Measurements from ENCODE around the gene GPR27. TPM values are rescaled to one million over a fixed set of nuclear protein-coding genes. Genes with fewer than 3 reads are reported as not detected.

GPR27 gene
- total RNA-seq, 4 donors from 2014 or later = 0.79 to 1.1 TPM; not detected in 2

GRCh38 chr3:71708476-71709105 is 45.1 kb upstream of the GPR27 start:
- H3K36me3 ChIP-seq = peaks cover 0 to 6% (median 0%) of the 10 kb centered on the region in 4 donors
- H3K27me3 ChIP-seq = no peaks in the 10 kb centered on the region
- no peak overlapping the region for H3K4me3 ChIP-seq
- no peak overlapping the region for H3K27ac ChIP-seq
- in situ Hi-C loops (cut with MboI; ENCODE audit: low pct_ligation_motif_present in 1 of 4, low pct_unique_long_range_greater_than_20kb in 1 of 4, low sequenced_read_pairs in 3 of 4) = loop anchor here in 3 of 4 donors (25.0 kb wide), 5 partner anchors 154 to 1379 kb away; partner anchors contain the start of genes EBLN2 (in 1 of the 3) and SHQ1 (in 1 of the 3)
- intact Hi-C loops (cut with DNase I; ENCODE audit: low total_unique reads) = no loop called here
- WGBS, 2 donors (ENCODE audit: low coverage in 1 of 2) = 62 to 84% methylated on average over 3 to 7 of the region's 7 CpGs
- H3K4me1 ChIP-seq = peaks cover 0 to 8% (median 1%) of the 10 kb centered on the region in 4 donors
- TF ChIP-seq CTCF (IDR thresholded peaks at IDR 0.05) (no peak), POLR2AphosphoS5 (IDR thresholded peaks at IDR 0.05) (no peak), EP300 (IDR thresholded peaks at IDR 0.05; ENCODE audit: low read depth) (no peak), POLR2A (IDR thresholded peaks at IDR 0.05) (no peak)
- H3K9me3 ChIP-seq = no peaks in the 10 kb centered on the region
- DNase-seq = no peak

DNA sequence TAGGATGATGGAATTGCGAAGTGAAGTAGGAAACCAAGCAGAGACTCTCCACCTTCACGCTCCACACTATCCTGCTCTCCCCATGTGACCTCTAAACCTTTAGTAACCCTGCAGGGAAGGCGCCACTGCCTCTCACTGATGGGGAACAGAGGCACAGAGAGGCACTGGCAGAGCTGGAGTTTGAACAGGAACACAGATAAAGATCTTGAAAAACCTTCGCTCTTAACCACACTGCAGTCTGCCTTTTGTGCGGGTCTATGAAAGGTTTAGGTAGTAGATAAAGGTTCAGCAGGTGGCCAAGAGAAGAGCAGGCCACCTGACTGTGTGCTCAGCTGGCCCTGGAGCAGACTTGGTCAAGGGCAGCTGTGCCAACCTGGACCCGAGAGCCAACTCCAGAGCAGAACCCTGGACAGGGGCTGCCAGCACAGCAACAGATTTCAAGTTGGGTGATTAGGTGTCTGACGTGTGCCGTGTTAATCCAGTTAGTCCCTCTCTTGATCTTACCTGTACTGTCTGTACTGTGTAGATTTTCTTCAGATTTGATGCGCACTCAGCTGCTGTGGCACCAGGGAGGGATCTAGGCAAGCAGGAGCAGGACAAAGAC is 43.6 kb upstream of the GPR27 start:
- no peak for DNase-seq
- in situ Hi-C loops (cut with MboI; ENCODE audit: low pct_ligation_motif_present in 1 of 4, low pct_unique_long_range_greater_than_20kb in 1 of 4, low sequenced_read_pairs in 3 of 4) = loop anchor here in 3 of 4 donors (25.0 kb wide), 5 partner anchors 152 to 1377 kb away; partner anchors contain the start of genes EBLN2 (in 1 of the 3) and SHQ1 (in 1 of the 3)
- H3K27me3 ChIP-seq = no peaks in the 10 kb centered on the region
- H3K4me1 ChIP-seq = peaks cover 0 to 8% (median 1%) of the 10 kb centered on the region in 4 donors
- TF ChIP-seq POLR2AphosphoS5 (IDR thresholded peaks at IDR 0.05) (no peak), CTCF (IDR thresholded peaks at IDR 0.05) (no peak), POLR2A (IDR thresholded peaks at IDR 0.05) (no peak), EP300 (IDR thresholded peaks at IDR 0.05; ENCODE audit: low read depth) (no peak)
- intact Hi-C loops (cut with DNase I; ENCODE audit: low total_unique reads) = no loop called here
- no peaks in the 10 kb centered on the region for H3K9me3 ChIP-seq
- H3K27ac ChIP-seq = no peak overlapping the region
- 92 to 95% methylated on average over 4 to 9 of the region's 9 CpGs for WGBS, 2 donors (ENCODE audit: low coverage in 1 of 2)
- H3K36me3 ChIP-seq = peaks cover 0 to 6% (median 0%) of the 10 kb centered on the region in 4 donors
- H3K4me3 ChIP-seq = no peak overlapping the region

DNA sequence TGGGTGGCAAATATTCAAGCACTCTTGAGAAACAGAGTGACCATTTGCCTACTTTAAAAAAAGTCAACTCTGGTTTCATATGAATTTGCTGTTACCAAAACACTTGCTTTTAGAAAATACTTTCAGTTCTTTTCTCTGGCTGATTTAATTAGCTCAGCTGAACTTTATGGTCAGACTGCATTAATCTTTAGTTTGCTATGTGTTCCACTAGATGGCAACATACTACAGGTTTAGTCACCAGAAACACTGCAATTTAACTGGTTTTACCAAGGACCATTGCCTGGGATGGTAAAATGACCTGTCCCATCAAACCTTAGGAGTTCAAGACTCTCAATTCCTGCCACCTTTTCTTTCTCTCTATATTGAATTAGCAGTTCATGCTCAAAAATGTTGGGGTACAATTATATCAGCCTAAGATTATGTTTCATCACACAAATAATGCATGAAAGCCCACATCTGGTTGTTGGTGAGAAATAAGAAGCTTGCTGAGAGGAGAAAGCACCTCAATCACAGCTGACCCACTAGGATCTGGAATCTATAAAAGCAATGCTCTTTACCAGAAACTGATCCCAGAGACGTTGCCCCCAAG is 42.7 kb upstream of the GPR27 start:
- H3K9me3 ChIP-seq = no peaks in the 10 kb centered on the region
- 29% methylated on average over 1 of the region's 1 CpG; no CpG with 5 or more reads in 1 of the 2 donors for WGBS, 2 donors (ENCODE audit: low coverage in 1 of 2)
- peaks cover 0 to 8% (median 1%) of the 10 kb centered on the region in 4 donors for H3K4me1 ChIP-seq
- peaks cover 0 to 6% (median 0%) of the 10 kb centered on the region in 4 donors for H3K36me3 ChIP-seq
- no peak for DNase-seq
- intact Hi-C loops (cut with DNase I; ENCODE audit: low total_unique reads) = no loop called here
- in situ Hi-C loops (cut with MboI; ENCODE audit: low pct_ligation_motif_present in 1 of 4, low pct_unique_long_range_greater_than_20kb in 1 of 4, low sequenced_read_pairs in 3 of 4) = loop anchor here in 3 of 4 donors (25.0 kb wide), 5 partner anchors 151 to 1376 kb away; partner anchors contain the start of genes EBLN2 (in 1 of the 3) and SHQ1 (in 1 of the 3)
- TF ChIP-seq EP300 (IDR thresholded peaks at IDR 0.05; ENCODE audit: low read depth) (no peak), POLR2AphosphoS5 (IDR thresholded peaks at IDR 0.05) (no peak), CTCF (IDR thresholded peaks at IDR 0.05) (peak; percentile 56 to 66 (median 63)), POLR2A (IDR thresholded peaks at IDR 0.05) (no peak)
- H3K27me3 ChIP-seq = no peaks in the 10 kb centered on the region
- no peak overlapping the region for H3K27ac ChIP-seq
- no peak overlapping the region for H3K4me3 ChIP-seq

DNA sequence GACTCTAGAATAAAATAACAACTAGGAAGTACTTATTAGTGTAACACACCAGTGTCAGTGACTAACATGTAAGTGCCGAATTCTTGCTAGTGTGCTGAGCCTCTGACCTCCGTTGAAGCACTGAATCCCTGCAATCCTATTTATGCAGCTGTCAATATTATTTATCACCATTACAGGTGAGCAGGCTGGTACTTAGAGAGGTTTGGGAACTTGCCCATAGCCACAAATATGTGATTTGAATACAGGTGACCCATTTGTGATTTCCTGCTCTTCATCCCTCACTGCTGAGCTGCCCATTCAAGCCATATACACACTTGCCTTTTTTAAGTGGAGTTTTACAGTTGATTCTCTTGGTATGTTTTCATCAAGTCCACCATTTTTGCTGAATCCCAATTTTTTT is 40.6 kb upstream of the GPR27 start:
- no peak for DNase-seq
- H3K27ac ChIP-seq = no peak overlapping the region
- WGBS, 2 donors (ENCODE audit: low coverage in 1 of 2) = 65 to 100% methylated on average over 1 to 2 of the region's 2 CpGs
- peaks cover 0 to 6% (median 0%) of the 10 kb centered on the region in 4 donors for H3K36me3 ChIP-seq
- TF ChIP-seq POLR2A (IDR thresholded peaks at IDR 0.05) = no peak
- TF ChIP-seq POLR2AphosphoS5 (IDR thresholded peaks at IDR 0.05) = no peak
- no peak for TF ChIP-seq EP300 (IDR thresholded peaks at IDR 0.05; ENCODE audit: low read depth)
- no peak for TF ChIP-seq CTCF (IDR thresholded peaks at IDR 0.05)
- in situ Hi-C loops (cut with MboI; ENCODE audit: low pct_ligation_motif_present in 1 of 4, low pct_unique_long_range_greater_than_20kb in 1 of 4, low sequenced_read_pairs in 3 of 4) = loop anchor here in 3 of 4 donors (25.0 kb wide), 5 partner anchors 149 to 1374 kb away; partner anchors contain the start of genes EBLN2 (in 1 of the 3) and SHQ1 (in 1 of the 3)
- intact Hi-C loops (cut with DNase I; ENCODE audit: low total_unique reads) = no loop called here
- H3K4me3 ChIP-seq = no peak overlapping the region
- no peaks in the 10 kb centered on the region for H3K27me3 ChIP-seq
- H3K4me1 ChIP-seq = peaks cover 0 to 8% (median 1%) of the 10 kb centered on the region in 4 donors
- no peaks in the 10 kb centered on the region for H3K9me3 ChIP-seq
